HepG2 (cell line): ENCODE measurements around the gene CCDC121.

Experiments
- AGO1 ChIP-seq: fragments of 200-400 bp; formaldehyde crosslinking; IDR thresholded peaks from 2 replicates; pipeline ENCODE4 v1.6.1; 2017; ENCODE audit warnings: mild to moderate bottlenecking, low read depth, low read length, moderate library complexity; ENCODE audit not compliant: poor library complexity, severe bottlenecking
- ASH2L ChIP-seq: fragments of 300-600, 200-600 bp; sonication (generic); IDR thresholded peaks from 2 replicates; pipeline ENCODE4 v1.7.0; 2017; ENCODE audit warnings: low read depth, mild to moderate bottlenecking, moderate library complexity, mixed read lengths, low read length; ENCODE audit not compliant: insufficient read length
- BCL6 ChIP-seq: IDR thresholded peaks from 2 replicates; pipeline ENCODE4 v1.6.1; 2016; ENCODE audit warnings: missing genetic modification reagents, missing compliant biosample characterization
- CHD4 ChIP-seq: fragments of 200-600 bp; sonication (generic); IDR thresholded peaks from 2 replicates; pipeline ENCODE4 v1.7.0; 2017; ENCODE audit warnings: mild to moderate bottlenecking, low read length, borderline replicate concordance
- NR3C1 ChIP-seq: sonication (generic); formaldehyde crosslinking; IDR thresholded peaks from 2 replicates; pipeline ENCODE4 v1.4.0; 2020; ENCODE audit warnings: missing genetic modification reagents
- SATB2 ChIP-seq: sonication (generic); formaldehyde crosslinking; IDR thresholded peaks from 2 replicates; pipeline ENCODE4 v1.5.0; 2020; ENCODE audit warnings: missing genetic modification reagents
- SP2 ChIP-seq: sonication (generic); formaldehyde crosslinking; IDR thresholded peaks from 2 replicates; pipeline ENCODE4 v1.5.1; 2020; ENCODE audit warnings: mild to moderate bottlenecking, missing genetic modification reagents
- TCF12 ChIP-seq, 2 experiments: fragments of 450-650 bp in 1 of 2; sonication (generic) in 1 of 2; formaldehyde crosslinking in 1 of 2; IDR thresholded peaks; 2 replicates each; pipeline versions ENCODE4 v1.6.1 to v1.8.0; 2017 to 2022; ENCODE audit warnings: antibody characterized with exemption in 1 of 2, mild to moderate bottlenecking in 1 of 2, missing genetic modification reagents in 1 of 2, moderate library complexity in 1 of 2
- ZNF747 ChIP-seq: sonication (generic); formaldehyde crosslinking; IDR thresholded peaks from 2 replicates; pipeline ENCODE4 v1.8.1; 2023; ENCODE audit warnings: missing genetic modification reagents, mild to moderate bottlenecking, borderline replicate concordance
- TF ChIP-seq, protein P1 (sequence below): IDR thresholded peaks from 2 replicates; pipeline ENCODE4 v1.6.1; 2016; ENCODE audit warnings: mild to moderate bottlenecking
- TF ChIP-seq, protein P2 (sequence below): IDR thresholded peaks from 2 replicates; pipeline ENCODE4 v1.6.1; 2016; ENCODE audit warnings: missing biosample characterization, missing genetic modification reagents, low read depth
- TF ChIP-seq, protein P3 (sequence below): sonication (generic); formaldehyde crosslinking; IDR thresholded peaks from 2 replicates; pipeline ENCODE4 v1.4.0; 2020; ENCODE audit warnings: missing genetic modification reagents, mild to moderate bottlenecking, borderline replicate concordance
- TF ChIP-seq, protein P4 (sequence below): sonication (generic); formaldehyde crosslinking; IDR thresholded peaks from 2 replicates; pipeline ENCODE4 v1.5.0; 2020; ENCODE audit warnings: mild to moderate bottlenecking, missing genetic modification reagents, moderate library complexity

DNA sequence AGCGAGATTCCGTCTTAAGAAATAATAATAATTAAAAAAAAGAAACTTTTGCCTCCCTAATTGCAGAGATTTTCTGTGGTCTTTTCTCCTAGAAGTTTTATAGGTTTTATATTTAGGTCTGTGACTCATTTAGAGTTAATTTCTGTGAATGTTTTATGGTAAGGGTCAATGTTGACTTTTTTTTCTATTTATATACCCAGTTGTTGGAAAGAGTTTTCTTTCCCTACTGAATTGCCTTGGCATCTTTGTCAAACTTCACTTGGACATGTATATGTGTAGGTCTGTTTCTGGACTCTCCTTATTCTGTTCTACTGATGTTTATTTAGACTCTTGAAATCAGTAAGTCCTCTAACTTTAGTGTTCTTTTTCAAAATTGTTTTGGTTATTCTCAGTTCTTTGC lies 40.5 kb downstream of the CCDC121 start:
- TF ChIP-seq, protein P1, sequence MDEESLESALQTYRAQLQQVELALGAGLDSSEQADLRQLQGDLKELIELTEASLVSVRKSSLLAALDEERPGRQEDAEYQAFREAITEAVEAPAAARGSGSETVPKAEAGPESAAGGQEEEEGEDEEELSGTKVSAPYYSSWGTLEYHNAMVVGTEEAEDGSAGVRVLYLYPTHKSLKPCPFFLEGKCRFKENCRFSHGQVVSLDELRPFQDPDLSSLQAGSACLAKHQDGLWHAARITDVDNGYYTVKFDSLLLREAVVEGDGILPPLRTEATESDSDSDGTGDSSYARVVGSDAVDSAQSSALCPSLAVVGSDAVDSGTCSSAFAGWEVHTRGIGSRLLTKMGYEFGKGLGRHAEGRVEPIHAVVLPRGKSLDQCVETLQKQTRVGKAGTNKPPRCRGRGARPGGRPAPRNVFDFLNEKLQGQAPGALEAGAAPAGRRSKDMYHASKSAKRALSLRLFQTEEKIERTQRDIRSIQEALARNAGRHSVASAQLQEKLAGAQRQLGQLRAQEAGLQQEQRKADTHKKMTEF: no peak
- TF ChIP-seq ASH2L: no peak
- no peak for TF ChIP-seq SP2 (CRISPR knock-in tag)
- TF ChIP-seq, protein P2, sequence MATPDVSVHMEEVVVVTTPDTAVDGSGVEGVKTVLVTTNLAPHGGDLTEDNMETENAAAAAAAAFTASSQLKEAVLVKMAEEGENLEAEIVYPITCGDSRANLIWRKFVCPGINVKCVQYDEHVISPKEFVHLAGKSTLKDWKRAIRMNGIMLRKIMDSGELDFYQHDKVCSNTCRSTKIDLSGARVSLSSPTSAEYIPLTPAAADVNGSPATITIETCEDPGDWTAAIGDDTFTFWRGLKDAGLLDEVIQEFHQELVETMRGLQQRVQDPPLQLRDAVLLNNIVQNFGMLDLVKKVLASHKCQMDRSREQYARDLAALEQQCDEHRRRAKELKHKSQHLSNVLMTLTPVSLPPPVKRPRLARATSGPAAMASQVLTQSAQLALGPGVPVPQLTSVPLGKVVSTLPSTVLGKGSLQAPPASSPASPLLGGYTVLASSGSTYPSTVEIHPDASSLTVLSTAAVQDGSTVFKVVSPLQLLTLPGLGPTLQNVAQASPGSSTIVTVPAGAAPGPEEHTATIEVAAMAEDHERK (CRISPR knock-in tag): no peak
- TF ChIP-seq CHD4: no peak
- TF ChIP-seq ZNF747 (CRISPR knock-in tag): no peak
- no peak for TF ChIP-seq TCF12 (IDR thresholded peaks at IDR 0.05)
- no peak for TF ChIP-seq TCF12 (CRISPR knock-in tag; IDR thresholded peaks at IDR 0.05)
- TF ChIP-seq AGO1: no peak
- TF ChIP-seq NR3C1 (CRISPR knock-in tag): no peak
- TF ChIP-seq, protein P3, sequence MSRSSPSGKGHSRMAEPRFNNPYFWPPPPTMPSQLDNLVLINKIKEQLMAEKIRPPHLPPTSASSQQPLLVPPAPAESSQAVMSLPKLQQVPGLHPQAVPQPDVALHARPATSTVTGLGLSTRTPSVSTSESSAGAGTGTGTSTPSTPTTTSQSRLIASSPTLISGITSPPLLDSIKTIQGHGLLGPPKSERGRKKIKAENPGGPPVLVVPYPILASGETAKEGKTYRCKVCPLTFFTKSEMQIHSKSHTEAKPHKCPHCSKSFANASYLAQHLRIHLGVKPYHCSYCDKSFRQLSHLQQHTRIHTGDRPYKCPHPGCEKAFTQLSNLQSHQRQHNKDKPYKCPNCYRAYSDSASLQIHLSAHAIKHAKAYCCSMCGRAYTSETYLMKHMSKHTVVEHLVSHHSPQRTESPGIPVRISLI: no peak
- no peak for TF ChIP-seq BCL6 (CRISPR knock-in tag)
- TF ChIP-seq, protein P4, sequence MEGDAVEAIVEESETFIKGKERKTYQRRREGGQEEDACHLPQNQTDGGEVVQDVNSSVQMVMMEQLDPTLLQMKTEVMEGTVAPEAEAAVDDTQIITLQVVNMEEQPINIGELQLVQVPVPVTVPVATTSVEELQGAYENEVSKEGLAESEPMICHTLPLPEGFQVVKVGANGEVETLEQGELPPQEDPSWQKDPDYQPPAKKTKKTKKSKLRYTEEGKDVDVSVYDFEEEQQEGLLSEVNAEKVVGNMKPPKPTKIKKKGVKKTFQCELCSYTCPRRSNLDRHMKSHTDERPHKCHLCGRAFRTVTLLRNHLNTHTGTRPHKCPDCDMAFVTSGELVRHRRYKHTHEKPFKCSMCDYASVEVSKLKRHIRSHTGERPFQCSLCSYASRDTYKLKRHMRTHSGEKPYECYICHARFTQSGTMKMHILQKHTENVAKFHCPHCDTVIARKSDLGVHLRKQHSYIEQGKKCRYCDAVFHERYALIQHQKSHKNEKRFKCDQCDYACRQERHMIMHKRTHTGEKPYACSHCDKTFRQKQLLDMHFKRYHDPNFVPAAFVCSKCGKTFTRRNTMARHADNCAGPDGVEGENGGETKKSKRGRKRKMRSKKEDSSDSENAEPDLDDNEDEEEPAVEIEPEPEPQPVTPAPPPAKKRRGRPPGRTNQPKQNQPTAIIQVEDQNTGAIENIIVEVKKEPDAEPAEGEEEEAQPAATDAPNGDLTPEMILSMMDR: no peak
- TF ChIP-seq SATB2: no peak
